PFSK-1 (cell line): ENCODE measurements around the gene VENTX.

Experiments
- FOXP2 ChIP-seq: optimal IDR thresholded peaks from 2 replicates; pipeline ENCODE3; 2011; ENCODE audit warnings: borderline replicate concordance, control low read depth, inconsistent platforms; ENCODE audit not compliant: insufficient read depth; ENCODE audit errors: extremely low read length, extremely low read depth
- POLR2AphosphoS5 ChIP-seq: IDR thresholded peaks from 2 replicates; pipeline ENCODE4 v1.6.1; 2012; ENCODE audit warnings: low read depth, mild to moderate bottlenecking, control low read depth, low read length, moderate library complexity
- SIN3A ChIP-seq: IDR thresholded peaks from 2 replicates; pipeline ENCODE4 v1.6.1; 2012; ENCODE audit warnings: mild to moderate bottlenecking, low read length, moderate library complexity, borderline replicate concordance; ENCODE audit not compliant: insufficient read depth
- TAF1 ChIP-seq: IDR thresholded peaks from 2 replicates; pipeline ENCODE4 v1.6.1; 2012; ENCODE audit warnings: low read length, control low read depth, borderline replicate concordance; ENCODE audit not compliant: insufficient read depth
- TF ChIP-seq, protein P1 (sequence below), 2 experiments: IDR thresholded peaks; 2 replicates each; pipeline versions ENCODE4 v1.6.1 to v1.8.0; 2011 to 2012; ENCODE audit warnings: low read depth in 2 of 2, low read length in 2 of 2, control low read depth in 1 of 2, inconsistent platforms in 1 of 2, mild to moderate bottlenecking in 1 of 2, moderate library complexity in 1 of 2; ENCODE audit not compliant: insufficient read depth in 1 of 2

DNA sequence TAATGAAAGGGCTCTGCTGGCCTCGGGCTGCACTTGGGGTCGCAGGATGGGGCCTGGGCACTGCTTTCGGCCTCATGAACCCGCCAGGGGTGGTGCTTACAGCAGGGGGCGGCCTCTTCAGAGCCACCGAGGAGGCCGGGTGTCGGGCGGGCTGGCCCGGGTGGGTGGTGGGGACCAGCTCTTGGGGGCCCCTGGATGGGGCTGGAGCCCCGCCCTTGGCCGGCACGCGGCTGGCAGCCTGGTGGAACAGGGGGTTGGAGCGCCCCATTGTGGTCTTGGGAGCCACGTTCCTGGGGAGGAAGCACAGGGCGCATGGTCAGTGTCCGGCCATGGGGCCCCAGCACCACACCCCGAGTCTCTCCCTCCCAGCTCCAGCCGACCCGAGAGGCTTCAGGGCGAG is 30.2 kb downstream of the VENTX start:
- TF ChIP-seq, protein P1, sequence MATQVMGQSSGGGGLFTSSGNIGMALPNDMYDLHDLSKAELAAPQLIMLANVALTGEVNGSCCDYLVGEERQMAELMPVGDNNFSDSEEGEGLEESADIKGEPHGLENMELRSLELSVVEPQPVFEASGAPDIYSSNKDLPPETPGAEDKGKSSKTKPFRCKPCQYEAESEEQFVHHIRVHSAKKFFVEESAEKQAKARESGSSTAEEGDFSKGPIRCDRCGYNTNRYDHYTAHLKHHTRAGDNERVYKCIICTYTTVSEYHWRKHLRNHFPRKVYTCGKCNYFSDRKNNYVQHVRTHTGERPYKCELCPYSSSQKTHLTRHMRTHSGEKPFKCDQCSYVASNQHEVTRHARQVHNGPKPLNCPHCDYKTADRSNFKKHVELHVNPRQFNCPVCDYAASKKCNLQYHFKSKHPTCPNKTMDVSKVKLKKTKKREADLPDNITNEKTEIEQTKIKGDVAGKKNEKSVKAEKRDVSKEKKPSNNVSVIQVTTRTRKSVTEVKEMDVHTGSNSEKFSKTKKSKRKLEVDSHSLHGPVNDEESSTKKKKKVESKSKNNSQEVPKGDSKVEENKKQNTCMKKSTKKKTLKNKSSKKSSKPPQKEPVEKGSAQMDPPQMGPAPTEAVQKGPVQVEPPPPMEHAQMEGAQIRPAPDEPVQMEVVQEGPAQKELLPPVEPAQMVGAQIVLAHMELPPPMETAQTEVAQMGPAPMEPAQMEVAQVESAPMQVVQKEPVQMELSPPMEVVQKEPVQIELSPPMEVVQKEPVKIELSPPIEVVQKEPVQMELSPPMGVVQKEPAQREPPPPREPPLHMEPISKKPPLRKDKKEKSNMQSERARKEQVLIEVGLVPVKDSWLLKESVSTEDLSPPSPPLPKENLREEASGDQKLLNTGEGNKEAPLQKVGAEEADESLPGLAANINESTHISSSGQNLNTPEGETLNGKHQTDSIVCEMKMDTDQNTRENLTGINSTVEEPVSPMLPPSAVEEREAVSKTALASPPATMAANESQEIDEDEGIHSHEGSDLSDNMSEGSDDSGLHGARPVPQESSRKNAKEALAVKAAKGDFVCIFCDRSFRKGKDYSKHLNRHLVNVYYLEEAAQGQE (IDR thresholded peaks at IDR 0.05; ENCODE audit: insufficient read depth in 1 of 2, low read depth in 2 of 2, low read length in 2 of 2), result no peak
- TF ChIP-seq POLR2AphosphoS5 (no peak), TAF1 (no peak), SIN3A (no peak), FOXP2 (no peak)
